HG03095 (cell line): Measurements from ENCODE around the gene NOC2L.
"Not testable (repeated sequence)": the region's sequence is repeated elsewhere in the genome, so short reads cannot be mapped to it uniquely, and the experiment has no call there.

Experiments
- ATAC-seq: cut with Tn5 transposase; IDR thresholded peaks from one replicate; pipeline ENCODE4 v1.9.1; 2021; ENCODE audit warnings: moderate library complexity; ENCODE audit not compliant: unreplicated experiment

NOC2L gene

DNA sequence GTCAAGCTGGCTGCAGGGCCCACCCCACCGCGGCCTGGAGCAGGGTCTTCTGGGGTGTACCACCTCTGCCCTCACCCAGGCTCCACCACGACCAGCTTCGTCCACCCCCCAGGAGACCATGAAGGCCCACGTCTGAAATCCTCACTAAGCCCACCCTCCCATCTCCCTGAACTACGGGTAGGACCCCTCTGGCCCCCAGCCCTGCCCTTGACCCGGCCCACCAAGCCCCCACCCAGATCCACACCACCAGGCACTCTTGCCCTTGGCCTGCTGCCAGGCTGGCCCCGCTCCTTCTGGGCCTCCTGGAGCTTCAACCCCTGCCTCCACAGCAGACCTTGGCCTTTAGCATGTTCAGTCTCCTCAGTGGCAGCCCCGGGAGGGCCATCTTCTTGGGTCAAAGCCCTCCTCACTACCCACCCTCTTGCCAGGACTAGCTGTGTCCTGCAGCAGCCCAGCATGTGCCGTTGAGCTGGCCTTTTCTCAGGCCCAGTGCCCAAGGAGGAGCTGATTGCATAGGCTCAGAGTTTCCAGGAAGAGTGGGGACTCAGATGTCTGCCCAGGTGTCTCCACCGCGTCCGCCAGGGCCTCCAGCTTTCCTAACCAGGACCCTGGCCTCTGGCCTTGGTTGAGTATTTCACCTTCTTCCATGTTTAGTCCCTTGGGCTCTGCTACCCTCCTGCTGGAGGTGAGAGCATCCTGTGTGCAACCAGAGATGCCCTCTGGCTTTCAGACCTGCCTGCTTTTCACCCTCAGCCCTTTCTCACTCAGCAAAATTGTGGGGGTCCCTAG is 53.1 kb downstream of the NOC2L start:
- no peak for ATAC-seq

DNA sequence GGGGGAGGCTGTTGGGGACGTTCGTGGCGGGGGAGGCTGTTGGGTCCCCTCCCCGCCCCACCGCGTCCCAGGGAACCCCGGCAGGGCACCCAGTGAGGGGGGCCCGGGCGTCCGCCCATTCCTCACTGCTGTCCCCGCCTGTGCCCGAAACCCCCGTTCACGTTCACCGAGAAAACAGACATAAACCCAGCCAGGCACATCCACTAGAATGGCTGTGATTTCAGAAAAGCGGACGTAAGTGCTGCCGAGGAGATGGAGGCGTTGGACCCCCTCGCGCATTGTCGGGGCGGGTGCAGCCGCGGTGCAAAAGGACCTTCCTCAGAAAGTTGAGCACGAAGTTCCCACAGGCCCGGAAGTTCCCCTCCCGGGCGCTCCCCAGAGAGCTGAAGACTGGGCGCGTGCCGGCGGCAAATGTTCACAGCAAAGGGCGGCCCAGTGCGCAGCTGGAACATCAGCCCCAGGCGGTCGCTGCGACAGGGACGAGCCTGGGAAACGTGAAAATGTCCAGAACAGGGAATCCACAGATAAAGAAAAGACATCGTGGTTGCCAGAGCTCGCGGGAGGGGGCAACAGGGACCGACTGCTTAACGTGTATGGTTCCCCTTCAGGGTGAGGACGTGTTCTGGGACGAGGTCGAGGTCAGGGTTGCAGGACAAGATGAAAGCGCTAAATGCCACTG is 53.8 kb downstream of the NOC2L start:
- no peak for ATAC-seq

DNA sequence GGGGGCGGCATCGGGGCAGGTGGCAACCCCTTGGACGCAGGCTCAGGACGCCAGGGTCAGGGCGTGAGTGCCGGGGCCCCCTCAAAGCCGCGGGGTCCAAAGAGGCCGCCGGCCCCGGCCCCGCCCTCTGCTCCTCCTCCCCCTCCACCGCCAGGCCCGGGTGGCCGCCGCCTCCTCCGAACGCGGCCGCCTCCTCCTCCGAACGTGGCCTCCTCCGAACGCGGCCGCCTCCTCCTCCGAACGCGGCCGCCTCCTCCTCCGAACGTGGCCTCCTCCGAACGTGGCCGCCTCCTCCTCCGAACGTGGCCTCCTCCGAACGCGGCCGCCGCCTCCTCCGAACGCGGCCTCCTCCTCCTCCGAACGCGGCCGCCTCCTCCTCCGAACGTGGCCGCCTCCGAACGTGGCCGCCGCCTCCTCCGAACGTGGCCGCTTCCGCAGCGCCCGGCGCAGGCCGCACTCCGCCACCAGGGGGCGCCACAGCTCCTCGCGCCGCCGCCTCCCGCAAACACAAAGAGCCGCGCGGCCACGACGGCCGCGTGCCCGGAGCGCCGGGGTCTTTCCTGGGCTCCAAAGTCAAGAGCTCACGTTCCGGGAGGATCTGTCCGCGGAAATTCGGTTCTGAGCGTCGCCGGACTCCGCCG is 54.6 kb downstream of the NOC2L start:
- ATAC-seq: no peak

DNA sequence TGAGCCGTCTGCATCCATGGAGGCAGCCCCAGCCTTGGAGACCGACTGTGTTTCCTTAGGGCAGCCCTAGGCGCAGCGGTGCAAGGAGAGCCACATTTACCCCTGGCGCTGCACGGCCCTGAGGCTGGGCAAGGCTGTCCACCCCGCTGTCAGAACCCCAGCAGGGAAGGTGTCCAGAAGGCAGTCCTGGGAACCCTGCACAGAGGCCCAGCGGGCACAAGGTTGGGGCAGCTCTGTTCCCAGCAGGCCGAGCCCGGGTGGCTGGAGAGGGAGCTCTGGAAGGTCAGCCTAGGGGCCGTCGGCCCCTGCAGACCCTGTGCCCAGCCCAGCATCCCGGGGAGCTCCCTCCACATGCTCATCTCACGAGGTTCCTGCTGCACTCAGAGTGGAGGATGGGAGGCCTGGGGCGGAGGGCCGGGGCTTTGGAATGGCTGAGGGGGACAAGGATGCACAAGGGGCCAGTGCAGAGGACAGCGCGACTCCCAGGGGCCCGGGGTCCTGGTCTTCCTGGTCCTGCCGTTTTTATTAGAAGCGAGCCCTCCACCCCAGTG is 55.3 kb downstream of the NOC2L start:
- ATAC-seq: no peak

DNA sequence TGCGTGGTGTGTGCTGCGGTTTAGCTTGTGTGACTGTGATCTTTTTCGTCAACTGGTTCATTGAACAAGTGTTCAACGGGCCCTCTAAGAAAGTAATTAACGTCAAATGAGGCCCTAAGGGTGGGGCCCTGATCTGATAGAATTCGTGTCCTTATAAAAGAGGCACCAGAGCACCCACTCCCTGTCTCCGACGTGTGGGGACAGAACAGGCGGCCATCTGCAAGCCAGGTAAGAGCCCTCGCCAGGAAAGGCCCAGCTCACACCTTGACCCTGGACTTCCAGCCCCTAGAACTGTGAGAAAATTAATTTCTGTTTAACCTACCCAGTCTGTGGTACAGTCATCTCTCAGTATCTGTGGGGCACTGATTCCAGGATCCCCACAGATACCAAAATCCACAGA is 55.8 kb downstream of the NOC2L start:
- no peak for ATAC-seq

DNA sequence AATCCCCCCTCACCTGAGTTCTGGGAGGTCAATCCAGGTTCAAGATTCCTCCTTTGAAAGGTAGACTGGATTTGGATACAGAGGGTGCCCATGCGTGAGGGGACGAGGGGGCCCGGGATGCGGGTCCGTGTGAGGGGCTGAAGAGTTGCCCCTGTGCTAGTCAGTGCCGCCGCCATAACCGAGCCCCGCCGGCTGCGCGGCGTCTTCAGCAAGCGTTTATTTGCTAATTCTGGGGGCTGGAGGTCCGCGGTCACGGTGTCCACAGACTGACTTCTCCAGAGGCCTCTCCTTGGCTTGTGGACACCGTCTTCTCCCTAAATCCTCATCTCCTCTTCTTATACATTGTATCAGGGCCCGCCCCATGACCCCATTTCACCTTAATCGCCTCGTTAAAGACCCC is 56.3 kb downstream of the NOC2L start:
- ATAC-seq: no peak

DNA sequence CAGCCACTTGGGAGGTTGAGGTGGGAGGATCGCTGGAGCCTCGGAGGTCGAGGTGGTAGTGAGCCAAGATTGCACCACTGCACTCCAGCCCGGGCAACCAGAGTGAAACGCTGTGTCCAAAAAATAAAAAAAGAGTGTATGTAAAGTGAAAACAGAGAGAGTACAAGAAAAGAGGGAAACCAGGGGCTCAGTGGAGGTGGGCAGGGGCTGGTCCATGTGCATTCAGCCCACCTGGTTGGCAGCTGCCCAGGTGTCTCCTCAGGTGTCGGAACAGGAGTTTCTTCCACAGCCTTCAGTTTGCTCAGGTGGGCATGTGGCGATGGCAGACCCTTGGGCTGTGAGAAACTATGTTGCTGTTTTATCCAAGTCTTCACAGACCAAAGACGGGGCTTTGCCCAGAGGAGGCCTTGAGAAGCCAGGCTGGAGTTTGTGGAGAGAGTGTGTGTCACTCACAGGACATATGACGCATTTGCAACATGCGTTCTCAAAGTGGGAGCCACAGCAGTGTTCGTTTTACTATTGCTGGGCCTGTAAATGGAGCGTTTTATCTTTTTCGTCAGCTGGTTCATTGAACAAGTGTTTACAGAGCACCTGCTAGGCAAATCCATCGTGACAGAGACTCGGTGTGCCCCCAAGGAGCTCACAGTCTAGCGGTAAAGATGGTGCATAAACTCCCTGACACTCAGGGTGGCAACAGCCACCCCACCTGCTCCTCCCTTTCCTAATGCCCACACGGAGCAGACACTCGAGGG is 57.8 kb downstream of the NOC2L start:
- no peak for ATAC-seq

DNA sequence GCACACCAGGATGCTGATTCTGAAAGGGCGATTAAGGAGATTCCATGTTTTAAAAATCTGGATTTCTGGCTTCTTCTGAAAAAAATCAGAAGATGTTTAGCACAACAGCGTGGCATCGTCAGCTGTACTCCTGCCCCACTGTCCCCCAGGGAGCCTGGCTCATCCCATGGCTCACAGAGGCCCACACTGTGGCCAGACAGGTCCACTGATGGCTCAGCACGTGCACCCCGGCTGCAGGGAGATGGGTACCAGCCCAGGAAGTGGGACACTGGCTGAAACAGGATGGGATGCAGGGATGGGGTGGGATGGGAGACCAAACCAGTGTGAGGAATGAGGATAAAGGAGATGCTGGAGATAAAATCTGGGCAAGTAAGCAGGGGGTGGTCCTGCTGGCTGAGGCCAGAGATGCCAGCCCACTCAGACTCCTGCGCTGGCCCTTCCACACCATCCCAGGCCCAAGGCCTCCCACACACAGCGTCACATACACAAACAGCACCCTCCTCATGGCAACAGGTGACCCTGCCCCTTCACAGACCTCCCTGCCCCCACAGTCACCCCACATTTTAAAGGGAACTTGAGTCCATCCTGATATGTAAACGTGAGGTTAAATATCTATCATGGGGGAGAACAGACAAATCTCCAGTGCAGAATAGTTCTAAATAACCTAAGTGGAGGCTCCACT is 59.3 kb downstream of the NOC2L start:
- no peak for ATAC-seq

GRCh38 chr1:897951-898350 is 61.1 kb downstream of the NOC2L start:
- not testable (repeated sequence) for ATAC-seq

- no peak for ATAC-seq
Observed at GRCh38 chr1:897226-897625, 61.8 kb downstream of the NOC2L start.
